HCT116 (cell line): Measurements from ENCODE around the gene LDLRAD4. TPM values are rescaled to one million over a fixed set of nuclear protein-coding genes. Genes with fewer than 3 reads are reported as not detected.

Source experiments
- ATAC-seq: fragments of 200-7000 bp; cut with Tn5 transposase; 2 replicates; pipeline ENCODE4 v1.9.1; 2020; ENCODE audit warnings: mild to moderate bottlenecking, moderate library complexity
- BruUV-seq: library from RNA; stranded (reverse); fragments of 400-500 nt; replicated peaks from 2 replicates; lab custom pipeline; 2021; lab: Mats Ljungman, UMichigan
- CTCF ChIA-PET: fragments of 300-600 bp; sonication (Branson Sonifier 250); formaldehyde crosslinking; loops from one replicate; lab custom pipeline; 2021; ENCODE audit warnings: antibody characterized with exemption; lab: Charles Lee
- POLR2A ChIA-PET: fragments of 300-600, 350-600 bp; sonication (Branson Sonifier 250); formaldehyde crosslinking; loops from one replicate; lab custom pipeline; 2021; ENCODE audit warnings: antibody characterized with exemption; lab: Charles Lee
- RAD21 ChIA-PET, 2 experiments: fragments of 300-600 bp; sonication (Branson Sonifier 250); formaldehyde crosslinking; loops; one replicate each; lab custom pipeline; 2023; ENCODE audit warnings: low total read pairs in 2 of 2; ENCODE audit not compliant: uncharacterized antibody in 2 of 2, unreplicated experiment in 2 of 2, low non-redundant PET in 1 of 2; lab: Charles Lee
- DNase-seq: peaks from one replicate; pipeline ENCODE4 v3.0.0-alpha.2; 2010; ENCODE audit warnings: low read depth, low spot score
- H2AFZ ChIP-seq: fragments of 200-600 bp; shearing (Covaris generic), sonication (generic); 2 replicates; pipeline ENCODE4 v1.6.1; 2017; ENCODE audit warnings: low read depth, mixed run types, mixed read lengths, antibody characterized with exemption, low read length; ENCODE audit not compliant: poor library complexity, severe bottlenecking
- H3K27ac ChIP-seq: 2 replicates; pipeline ENCODE4 v1.5.1; 2012; ENCODE audit warnings: low read depth, low read length
- H3K27me3 ChIP-seq: fragments of 200-600 bp; sonication (generic); 2 replicates; pipeline ENCODE4 v1.6.1; 2016; ENCODE audit warnings: mixed run types, low read length, mixed read lengths; ENCODE audit not compliant: insufficient read depth
- H3K36me3 ChIP-seq, 2 experiments: fragments of 200-500 bp in 1 of 2; fragments of 200-600 bp in 1 of 2; sonication (Bioruptor generic) in 1 of 2; sonication (generic) in 1 of 2; 2 replicates each; pipeline versions ENCODE4 v1.5.1 to v1.6.1; 2014 to 2016; ENCODE audit warnings: low read length in 2 of 2, inconsistent platforms in 1 of 2, mixed read lengths in 1 of 2, mixed run types in 1 of 2; ENCODE audit not compliant: insufficient read depth in 2 of 2, control insufficient read depth in 1 of 2
- H3K4me1 ChIP-seq, 2 experiments: fragments of 200-600 bp in 1 of 2; sonication (generic) in 1 of 2; 2 replicates each; pipeline versions ENCODE4 v1.5.1 to v1.6.1; 2012 to 2017; ENCODE audit warnings: low read length in 2 of 2, inconsistent platforms in 1 of 2, mild to moderate bottlenecking in 1 of 2, mixed read lengths in 1 of 2, mixed run types in 1 of 2, moderate library complexity in 1 of 2; ENCODE audit not compliant: insufficient read depth in 2 of 2, control insufficient read depth in 1 of 2
- H3K4me2 ChIP-seq: fragments of 200-600 bp; sonication (generic); 2 replicates; pipeline ENCODE4 v1.6.1; 2017; ENCODE audit warnings: mixed run types, low read length, mixed read lengths
- H3K4me3 ChIP-seq, 2 experiments: fragments of 200-600 bp in 1 of 2; sonication (generic) in 1 of 2; replicated peaks in 1 of 2; 2 replicates each; pipeline ENCODE4 v1.5.1; 2011 to 2016; ENCODE audit warnings: low read length in 2 of 2, control low read depth in 1 of 2, low read depth in 1 of 2, mild to moderate bottlenecking in 1 of 2, mixed read lengths in 1 of 2, mixed run types in 1 of 2
- H3K79me2 ChIP-seq: fragments of 200-600 bp; sonication (generic); 2 replicates; pipeline ENCODE4 v1.6.1; 2017; ENCODE audit warnings: mild to moderate bottlenecking, mixed run types, low read length, moderate library complexity, mixed read lengths; ENCODE audit not compliant: insufficient read depth
- H3K9ac ChIP-seq: fragments of 200-600 bp; sonication (generic); 2 replicates; pipeline ENCODE4 v1.6.1; 2016; ENCODE audit warnings: low read length, mixed read lengths
- H3K9me2 ChIP-seq: fragments of 200-600 bp; sonication (generic), shearing (Covaris generic); 2 replicates; pipeline ENCODE4 v1.6.1; 2017; ENCODE audit warnings: mixed run types, mild to moderate bottlenecking, moderate library complexity; ENCODE audit not compliant: insufficient read depth
- H3K9me3 ChIP-seq, 2 experiments: fragments of 200-500 bp in 1 of 2; fragments of 200-600 bp in 1 of 2; sonication (Bioruptor generic) in 1 of 2; sonication (generic) in 1 of 2; 2 replicates each; pipeline ENCODE4 v1.6.1; 2014 to 2017; ENCODE audit warnings: low read length in 2 of 2, mixed read lengths in 2 of 2, inconsistent platforms in 1 of 2, low read depth in 1 of 2, mild to moderate bottlenecking in 1 of 2, mixed run types in 1 of 2, moderate library complexity in 1 of 2; ENCODE audit not compliant: control insufficient read depth in 1 of 2, insufficient read depth in 1 of 2
- H4K20me1 ChIP-seq: fragments of 200-600 bp; sonication (generic), shearing (Covaris generic); 2 replicates; pipeline ENCODE4 v1.6.1; 2017; ENCODE audit warnings: mixed run types, mild to moderate bottlenecking, moderate library complexity; ENCODE audit not compliant: insufficient read depth
- CBX3 ChIP-seq: IDR thresholded peaks from 2 replicates; pipeline ENCODE4 v1.6.1; 2012; ENCODE audit warnings: low read depth
- CEBPB ChIP-seq: IDR thresholded peaks from 2 replicates; pipeline ENCODE4 v1.6.1; 2012; ENCODE audit warnings: low read depth
- CTCF ChIP-seq, 3 experiments: fragments of 200-600 bp in 1 of 3; sonication (generic) in 1 of 3; IDR thresholded peaks in 2 of 3; conservative IDR thresholded peaks in 1 of 3; 2 replicates each; pipeline ENCODE4 v1.5.1; 2012 to 2017; ENCODE audit warnings: low read depth in 2 of 3, low read length in 2 of 3, antibody characterized with exemption in 1 of 3, borderline replicate concordance in 1 of 3, control low read depth in 1 of 3, mild to moderate bottlenecking in 1 of 3, mixed read lengths in 1 of 3, mixed run types in 1 of 3, moderate library complexity in 1 of 3; ENCODE audit not compliant: insufficient read depth in 1 of 3
- EGR1 ChIP-seq: IDR thresholded peaks from 2 replicates; pipeline ENCODE4 v1.6.1; 2012; ENCODE audit warnings: low read depth
- EZH2 ChIP-seq: fragments of 200-600 bp; sonication (generic); IDR thresholded peaks from 2 replicates; pipeline ENCODE4 v1.6.1; 2017; ENCODE audit warnings: antibody characterized with exemption, mixed run types
- EZH2phosphoT487 ChIP-seq: fragments of 200-600 bp; IDR thresholded peaks from 2 replicates; pipeline ENCODE4 v1.6.1; 2018; ENCODE audit warnings: antibody characterized with exemption, borderline replicate concordance
- FOSL1 ChIP-seq: IDR thresholded peaks from 2 replicates; pipeline ENCODE4 v1.6.1; 2012; ENCODE audit warnings: low read depth
- JUND ChIP-seq: IDR thresholded peaks from 2 replicates; pipeline ENCODE4 v1.6.1; 2012
- POLR2A ChIP-seq: IDR thresholded peaks from 2 replicates; pipeline ENCODE4 v1.7.0; 2011; ENCODE audit warnings: borderline replicate concordance; ENCODE audit not compliant: insufficient read depth, insufficient read length; ENCODE audit errors: extremely low read depth
- POLR2AphosphoS5 ChIP-seq: IDR thresholded peaks from 2 replicates; pipeline ENCODE4 v1.6.1; 2011; ENCODE audit warnings: mild to moderate bottlenecking, low read depth, low read length, moderate library complexity
- RAD21 ChIP-seq: IDR thresholded peaks from 2 replicates; pipeline ENCODE4 v1.6.1; 2012; ENCODE audit warnings: low read depth, mild to moderate bottlenecking
- REST ChIP-seq: IDR thresholded peaks from 2 replicates; pipeline ENCODE4 v1.6.1; 2012; ENCODE audit warnings: low read depth
- SIN3A ChIP-seq: IDR thresholded peaks from 2 replicates; pipeline ENCODE4 v1.6.1; 2012; ENCODE audit warnings: low read depth
- SP1 ChIP-seq: IDR thresholded peaks from 2 replicates; pipeline ENCODE4 v1.6.1; 2012; ENCODE audit warnings: low read depth
- SRF ChIP-seq: IDR thresholded peaks from 2 replicates; pipeline ENCODE4 v1.6.1; 2012; ENCODE audit warnings: low read depth
- TCF7L2 ChIP-seq: IDR thresholded peaks from 2 replicates; pipeline ENCODE4 v1.7.0; 2011; ENCODE audit warnings: borderline replicate concordance, inconsistent platforms; ENCODE audit not compliant: insufficient read depth, insufficient read length; ENCODE audit errors: extremely low read depth
- YY1 ChIP-seq: IDR thresholded peaks from 2 replicates; pipeline ENCODE4 v1.6.1; 2011; ENCODE audit warnings: low read length, low read depth, moderate library complexity, mild to moderate bottlenecking; ENCODE audit not compliant: insufficient replicate concordance; ENCODE audit errors: extremely low read depth
- ZBTB33 ChIP-seq: IDR thresholded peaks from 2 replicates; pipeline ENCODE4 v1.6.1; 2011; ENCODE audit warnings: mild to moderate bottlenecking, low read length, moderate library complexity; ENCODE audit not compliant: insufficient replicate concordance; ENCODE audit errors: extremely low read depth
- ZFX ChIP-seq: fragments of 450-650 bp; IDR thresholded peaks from 2 replicates; pipeline ENCODE4 v1.6.1; 2017
- ZNF274 ChIP-seq: fragments of 200-500 bp; sonication (Bioruptor generic); IDR thresholded peaks from 2 replicates; pipeline ENCODE4 v1.6.1; 2014; ENCODE audit warnings: mild to moderate bottlenecking, low read depth, low read length, inconsistent platforms
- intact Hi-C: fragments of 100-400 bp; cut with micrococcal nuclease; formaldehyde crosslinking; loops from 2 replicates; pipeline ENCODE4 v1.10.0; 2022
- total RNA-seq: library from RNA; stranded (reverse); gene quantifications from one replicate; pipeline ENCODE4 v1.2.1, GENCODE V29; 2021; ENCODE audit not compliant: unreplicated experiment

LDLRAD4 gene
- total RNA-seq, 1 experiment from 2014 or later = 1.2 TPM

- ATAC-seq = no peak
- H3K9ac ChIP-seq = no peak overlapping the region
- CTCF ChIA-PET = interaction anchor here (0.7 kb wide), 1 partner anchor 723 kb away, joined by 3 read pairs; no protein-coding TSS in a partner anchor
Measured at GRCh38 chr18:13608791-13609532, 390.4 kb downstream of the LDLRAD4 start.

More at GRCh38 chr18:13608791-13609532, 390.4 kb downstream of the LDLRAD4 start:
- Histone ChIP-seq H3K4me3 (no peak overlapping the region), H3K27ac (no peak overlapping the region), H3K79me2 (no peaks in the 10 kb centered on the region), H3K27me3 (peaks cover 9% of the 10 kb centered on the region; the same call in 1 of the 2 replicates), H3K9me2 (no peaks in the 10 kb centered on the region), H4K20me1 (no peaks in the 10 kb centered on the region), H3K36me3 (no peaks in the 10 kb centered on the region), H3K4me1 (peaks cover 0 to 4% of the 10 kb centered on the region in 2 experiments; a peak in 2 of 4 replicates), H3K9me3 (no peaks in the 10 kb centered on the region), H3K4me2 (no peak overlapping the region; the same call in 1 of the 2 replicates), H2AFZ (no peak overlapping the region)
- RAD21 ChIA-PET = no interaction called here
- no peak for TF ChIP-seq RAD21
- TF ChIP-seq JUND = no peak
- no peak for TF ChIP-seq CEBPB
- no peak for TF ChIP-seq CBX3
- no peak for TF ChIP-seq EZH2phosphoT487
- TF ChIP-seq EGR1 = no peak
- TF ChIP-seq ZFX = no peak
- TF ChIP-seq REST = no peak
- TF ChIP-seq SRF = no peak
- no peak for TF ChIP-seq SP1
- TF ChIP-seq YY1 = no peak
- TF ChIP-seq FOSL1 = no peak
- no peak for TF ChIP-seq POLR2AphosphoS5
- no peak for TF ChIP-seq ZBTB33
- TF ChIP-seq EZH2 = no peak
- no peak for TF ChIP-seq POLR2A
- no peak for TF ChIP-seq SIN3A
- TF ChIP-seq ZNF274 = no peak
- TF ChIP-seq CTCF (IDR thresholded peaks at IDR 0.05 in 2 of 3, conservative IDR thresholded peaks at IDR 0.05 in 1 of 3; ENCODE audit: borderline replicate concordance in 1 of 3, insufficient read depth in 1 of 3, low read depth in 2 of 3, low read length in 2 of 3) = no peak
- no peak for TF ChIP-seq TCF7L2
- DNase-seq = no peak
- intact Hi-C loops = no loop called here
- BruUV-seq = no TSS peak
- POLR2A ChIA-PET = no interaction called here
